Omental fat pad (tissue), 4 donors: ENCODE data around the gene ALMS1. TPM values are rescaled to one million over a fixed set of nuclear protein-coding genes. Genes with fewer than 3 reads are reported as not detected.

Experiments used
- ATAC-seq: fragments of 150-250 bp; one replicate; pipeline ENCODE4 v1.9.1; 2016; ENCODE audit warnings: mild to moderate bottlenecking, moderate library complexity; ENCODE audit not compliant: low FRiP score
- DNase-seq: peaks from one replicate; pipeline ENCODE4 v3.0.0-alpha.2; 2019; ENCODE audit warnings: low spot score
- total RNA-seq, 4 donors: library from RNA; depleted of rRNA; stranded (reverse); fragments of >200 nt; gene quantifications; one replicate each; pipeline ENCODE4 v1.1.0, GENCODE V29; 2016
- TF ChIP-seq, protein P1 (sequence below), 3 donors: fragments of 450-650 bp; IDR thresholded peaks; one replicate each; pipeline ENCODE4 v1.5.1; 2016 to 2017; ENCODE audit warnings: antibody characterized with exemption in 3 of 3, mild to moderate bottlenecking in 3 of 3, moderate library complexity in 2 of 3

Gene ALMS1
- total RNA-seq, 4 donors from 2014 or later = 18.9 to 36.1 (median 23.8) TPM

DNA sequence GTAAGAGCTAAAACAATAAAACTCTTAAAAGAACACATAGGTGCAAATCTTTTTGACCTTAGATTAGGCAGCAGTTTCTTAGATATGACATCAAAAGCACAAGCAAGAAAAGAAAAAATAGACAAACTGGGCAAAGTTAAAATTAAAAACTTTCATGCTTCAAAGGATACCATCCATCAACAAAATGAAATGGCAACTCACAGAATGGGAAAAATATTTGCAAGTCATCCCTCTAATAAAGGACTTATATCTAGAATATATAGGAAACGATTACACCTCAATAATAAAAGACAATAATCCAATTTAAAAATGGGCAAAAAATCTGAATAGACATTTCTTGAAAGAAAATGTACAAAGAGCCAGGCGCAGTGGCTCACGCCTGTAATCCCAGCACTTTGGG lies 29.5 kb upstream of the ALMS1 start:
- ATAC-seq = no peak
- TF ChIP-seq, protein P1, sequence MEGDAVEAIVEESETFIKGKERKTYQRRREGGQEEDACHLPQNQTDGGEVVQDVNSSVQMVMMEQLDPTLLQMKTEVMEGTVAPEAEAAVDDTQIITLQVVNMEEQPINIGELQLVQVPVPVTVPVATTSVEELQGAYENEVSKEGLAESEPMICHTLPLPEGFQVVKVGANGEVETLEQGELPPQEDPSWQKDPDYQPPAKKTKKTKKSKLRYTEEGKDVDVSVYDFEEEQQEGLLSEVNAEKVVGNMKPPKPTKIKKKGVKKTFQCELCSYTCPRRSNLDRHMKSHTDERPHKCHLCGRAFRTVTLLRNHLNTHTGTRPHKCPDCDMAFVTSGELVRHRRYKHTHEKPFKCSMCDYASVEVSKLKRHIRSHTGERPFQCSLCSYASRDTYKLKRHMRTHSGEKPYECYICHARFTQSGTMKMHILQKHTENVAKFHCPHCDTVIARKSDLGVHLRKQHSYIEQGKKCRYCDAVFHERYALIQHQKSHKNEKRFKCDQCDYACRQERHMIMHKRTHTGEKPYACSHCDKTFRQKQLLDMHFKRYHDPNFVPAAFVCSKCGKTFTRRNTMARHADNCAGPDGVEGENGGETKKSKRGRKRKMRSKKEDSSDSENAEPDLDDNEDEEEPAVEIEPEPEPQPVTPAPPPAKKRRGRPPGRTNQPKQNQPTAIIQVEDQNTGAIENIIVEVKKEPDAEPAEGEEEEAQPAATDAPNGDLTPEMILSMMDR (IDR thresholded peaks at IDR 0.05) = no peak

DNA sequence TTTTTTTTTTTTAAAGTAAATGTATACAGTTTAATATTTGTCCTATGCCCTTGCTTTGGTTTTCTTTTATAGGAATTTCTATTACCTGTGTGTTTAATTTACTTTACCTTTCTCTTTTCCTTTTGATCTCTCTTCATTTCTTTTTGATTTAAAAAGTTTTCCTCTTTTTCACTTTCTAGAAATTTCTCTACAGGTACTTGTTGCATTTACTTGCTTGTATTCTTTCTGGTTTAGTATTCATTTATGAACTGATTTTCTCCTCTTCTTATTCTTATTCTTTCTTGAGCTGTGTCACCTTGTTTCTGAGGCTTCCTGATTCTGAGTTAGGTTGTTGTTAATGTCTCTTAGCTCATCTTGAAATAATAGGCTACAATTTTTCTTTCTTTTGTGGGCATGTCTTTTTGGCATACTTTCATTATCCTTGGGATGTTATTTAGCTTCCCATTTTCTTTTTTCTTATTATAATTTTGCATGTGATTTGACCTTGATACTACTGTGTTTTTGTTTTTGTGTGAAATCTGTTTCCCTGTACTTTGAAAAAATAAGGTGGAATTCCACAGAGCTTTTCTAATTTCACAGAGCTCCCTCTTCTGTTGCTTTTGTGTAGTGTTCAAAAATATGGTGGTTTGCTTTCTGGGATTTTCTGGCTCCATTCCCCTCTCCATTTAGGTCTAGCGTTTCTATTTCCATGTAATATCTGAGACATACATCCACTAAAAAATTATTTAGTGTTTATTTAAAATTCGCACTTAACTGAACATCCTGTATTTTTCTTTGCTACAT lies 25.5 kb upstream of the ALMS1 start:
- no peak for DNase-seq
- no peak for ATAC-seq
- TF ChIP-seq, protein P1 (IDR thresholded peaks at IDR 0.05) = no peak

More for the DNA sequence above, 29.5 kb upstream of the ALMS1 start:
- no peak for DNase-seq

DNA sequence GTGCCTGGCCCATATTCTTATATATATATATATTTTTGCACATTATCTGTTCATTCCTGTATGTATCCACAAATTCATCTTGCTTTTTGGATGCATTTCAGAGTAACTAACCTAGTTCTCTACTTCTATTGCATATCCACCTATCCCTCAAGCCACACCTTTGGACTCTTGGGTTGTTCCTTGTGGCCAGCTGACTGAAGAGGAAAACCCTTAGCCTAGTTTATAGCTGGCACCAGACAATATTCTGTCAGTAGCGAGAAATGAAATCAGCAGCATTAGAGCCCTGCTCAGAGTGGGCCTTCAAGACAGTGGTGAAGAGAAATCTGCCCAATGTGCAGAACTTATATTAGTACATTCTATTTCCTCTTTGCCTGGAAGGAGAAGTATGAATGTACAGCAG lies 19.6 kb upstream of the ALMS1 start:
- TF ChIP-seq, protein P1 (IDR thresholded peaks at IDR 0.05) = no peak
- no peak for DNase-seq
- no peak for ATAC-seq

DNA sequence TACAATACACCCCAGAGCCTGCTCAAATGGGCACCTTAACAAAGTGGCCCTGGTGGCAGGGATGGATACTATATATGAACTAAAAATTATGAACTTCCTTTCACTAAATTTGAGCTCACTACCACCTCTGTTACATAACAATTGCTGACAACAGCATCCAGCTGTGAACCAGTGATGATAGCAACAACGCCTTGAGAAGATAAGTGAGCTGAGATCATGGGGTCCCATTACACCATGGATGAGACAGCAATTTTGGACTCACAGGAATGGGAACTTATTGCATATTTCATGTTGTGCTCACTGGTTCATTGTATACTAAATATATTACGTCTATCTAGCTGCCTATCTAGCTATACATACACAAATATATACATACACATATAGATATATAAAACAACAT lies 16.9 kb upstream of the ALMS1 start:
- DNase-seq (no peak), ATAC-seq (no peak)
- TF ChIP-seq, protein P1 (IDR thresholded peaks at IDR 0.05) = no peak

DNA sequence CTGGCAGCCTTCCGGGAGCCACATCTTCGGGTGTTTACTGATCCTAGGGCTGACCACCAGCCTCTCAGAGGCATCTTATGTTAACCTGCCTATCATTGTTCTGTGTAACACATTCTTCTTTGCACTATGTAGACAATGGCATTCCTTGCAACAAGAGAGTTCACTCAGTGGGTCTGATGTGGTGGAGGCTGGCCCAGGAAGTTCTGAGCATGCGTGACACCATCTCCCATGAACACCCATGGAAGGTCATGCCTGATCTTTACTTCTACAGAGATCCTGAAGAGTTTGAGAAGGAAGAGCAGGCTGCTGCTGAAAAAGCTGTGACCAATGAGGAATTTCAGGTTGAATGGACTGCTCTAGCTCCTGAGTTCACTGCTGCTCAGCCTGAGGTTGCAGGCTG lies 15.3 kb upstream of the ALMS1 start:
- TF ChIP-seq, protein P1 (IDR thresholded peaks at IDR 0.05) = no peak
- DNase-seq (no peak), ATAC-seq (no peak)

DNA sequence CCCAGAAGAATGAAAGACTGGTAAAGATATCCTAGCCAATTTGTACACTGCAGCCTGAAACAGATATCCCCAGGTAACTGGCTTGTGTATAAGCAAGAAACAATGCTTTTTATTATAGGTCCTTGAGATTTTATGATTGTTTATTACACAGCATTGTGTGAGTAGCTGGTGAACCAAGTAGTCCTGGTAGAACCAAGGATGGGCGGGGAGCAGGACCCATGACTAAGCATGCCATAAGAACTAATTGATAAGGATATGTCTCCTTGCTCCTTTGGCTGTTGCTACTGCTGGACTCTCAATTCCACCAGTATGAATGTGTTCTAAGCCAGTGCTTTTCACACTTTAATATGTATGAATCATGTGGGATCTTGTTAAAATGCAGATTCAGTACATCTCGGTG lies 12.3 kb upstream of the ALMS1 start:
- DNase-seq (no peak), ATAC-seq (no peak)
- TF ChIP-seq, protein P1 (IDR thresholded peaks at IDR 0.05) = no peak

DNA sequence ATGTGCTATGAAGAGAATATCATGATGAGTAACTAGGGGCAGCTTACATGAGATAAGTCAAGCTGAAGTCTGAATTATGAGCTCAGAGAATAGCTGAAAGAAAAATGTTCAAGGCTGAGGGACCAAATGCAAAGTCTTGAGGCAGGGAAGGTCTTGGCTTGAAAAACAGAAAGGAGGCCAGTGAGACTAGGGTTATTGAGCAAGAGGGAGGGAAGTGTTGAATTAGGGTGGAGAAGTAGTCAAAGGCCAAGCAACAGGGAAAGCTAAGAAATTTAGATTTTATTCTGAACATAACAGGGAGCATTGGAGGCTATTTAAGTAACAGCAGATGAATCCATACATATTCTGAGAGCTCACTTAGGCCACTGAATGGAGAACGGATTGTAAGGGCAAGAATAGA lies 11.4 kb upstream of the ALMS1 start:
- ATAC-seq (no peak), DNase-seq (no peak)
- TF ChIP-seq, protein P1 (IDR thresholded peaks at IDR 0.05) = no peak
